RCC 7860 (cell line): Measurements from ENCODE around the gene HFM1.

ENCODE experiments used
- DNase-seq: peaks from one replicate; pipeline ENCODE4 v3.0.0-alpha.2; 2015; ENCODE audit warnings: low spot score
- FAIRE-seq: peaks from 2 replicates; lab custom pipeline; 2012; peaks lifted over from hg19 to GRCh38; lab: Jason Lieb, UNC

The HFM1 gene

DNA sequence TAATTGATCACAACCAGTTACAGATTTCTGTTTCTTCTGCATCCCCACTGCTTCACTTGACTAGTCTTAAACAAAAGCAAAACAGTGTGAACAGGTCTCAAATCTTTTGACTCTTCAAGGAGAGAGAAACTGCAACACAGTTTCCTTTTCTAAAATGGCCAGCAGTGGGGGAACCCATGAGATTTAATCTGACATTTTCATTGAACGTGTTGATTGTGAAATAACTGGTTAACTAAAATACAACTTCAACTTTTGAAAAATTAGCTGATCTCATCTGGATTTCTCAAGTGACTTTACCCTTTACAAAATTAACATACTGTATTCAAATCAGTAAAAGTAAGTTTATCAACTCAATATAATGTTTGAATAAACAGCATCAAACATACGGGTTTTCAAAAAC lies 143.0 kb downstream of the HFM1 start:
- no peak for DNase-seq
- no peak for FAIRE-seq

DNA sequence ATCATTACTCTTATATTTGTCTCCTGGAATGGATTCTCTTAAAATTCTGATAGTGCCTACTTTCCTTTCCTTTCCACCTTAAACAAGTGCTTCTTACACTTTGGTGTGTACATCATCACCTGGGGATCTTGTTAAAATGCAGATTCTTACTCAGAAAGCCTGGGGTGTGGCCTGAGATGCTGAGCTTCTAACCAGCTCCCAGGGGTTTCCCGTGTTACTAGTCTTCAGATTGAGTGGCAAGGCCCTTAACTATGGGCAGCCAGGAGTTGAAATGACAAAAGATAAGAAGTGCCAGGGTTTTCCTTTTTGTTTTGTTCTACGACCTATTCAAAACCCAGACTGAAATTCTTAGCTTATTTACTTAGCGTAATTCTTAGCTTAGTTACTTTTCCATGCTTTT lies 159.2 kb downstream of the HFM1 start:
- FAIRE-seq (no peak), DNase-seq (no peak)

DNA sequence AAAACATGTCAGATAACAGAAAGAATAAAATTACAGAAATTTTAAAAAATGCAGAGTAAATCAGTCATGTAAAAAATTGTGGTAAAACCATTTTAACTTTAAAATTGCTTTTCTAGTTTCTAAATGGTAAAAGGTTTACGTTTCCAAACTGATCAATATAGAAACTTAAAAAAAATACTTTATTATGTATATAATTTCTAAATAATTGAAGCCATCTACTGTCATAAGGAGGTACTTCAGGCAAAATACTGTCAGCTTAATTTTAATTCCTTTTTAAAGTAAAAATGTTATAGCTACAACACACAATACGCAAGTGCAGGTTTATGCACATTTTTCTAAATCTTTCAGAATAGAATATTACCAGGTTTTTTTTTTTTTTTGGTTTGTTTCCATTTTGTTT lies 159.9 kb downstream of the HFM1 start:
- FAIRE-seq (no peak), DNase-seq (no peak)

- FAIRE-seq, result no peak
- no peak for DNase-seq
These were observed 161.5 kb downstream of the HFM1 start for GRCh38 chr1:91243171-91243570.

DNA sequence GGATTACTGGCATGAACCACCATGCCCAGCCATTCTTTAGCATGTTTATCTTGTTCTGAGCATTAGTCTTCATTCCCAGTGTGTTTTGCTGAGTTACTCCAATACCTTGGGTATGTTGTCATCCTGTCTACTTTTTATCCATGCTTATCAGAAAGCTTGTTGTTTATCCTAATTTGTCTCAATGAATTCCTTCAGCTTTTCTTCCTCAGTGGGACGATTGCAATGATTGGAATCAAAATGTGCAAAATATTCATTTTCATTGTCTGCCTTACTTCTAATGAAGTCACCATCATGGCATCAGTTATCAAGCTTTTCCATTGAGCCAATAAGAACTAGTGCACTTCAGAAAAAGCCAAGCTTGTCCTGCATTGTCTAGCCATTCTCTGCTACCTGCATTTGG lies 170.5 kb downstream of the HFM1 start:
- FAIRE-seq (no peak), DNase-seq (no peak)

DNA sequence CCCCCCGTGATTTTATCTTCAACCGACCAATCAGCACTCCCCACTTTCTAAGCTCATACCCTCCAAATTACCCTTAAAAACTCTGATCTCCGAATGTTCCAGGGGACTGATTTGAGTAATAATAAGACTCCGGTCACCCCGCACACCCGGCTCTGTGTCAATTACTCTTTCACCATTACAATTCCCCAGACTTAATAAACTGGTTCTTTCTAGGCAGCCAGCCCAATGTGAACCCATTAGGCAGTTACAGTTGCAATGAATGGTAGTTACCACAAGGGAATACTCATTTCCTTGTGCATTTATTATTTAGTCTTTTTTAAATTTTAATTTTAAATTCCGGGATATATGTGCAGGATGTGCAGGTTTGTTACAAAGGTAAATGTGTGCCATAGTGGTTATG lies 177.9 kb downstream of the HFM1 start:
- FAIRE-seq (no peak), DNase-seq (no peak)

DNA sequence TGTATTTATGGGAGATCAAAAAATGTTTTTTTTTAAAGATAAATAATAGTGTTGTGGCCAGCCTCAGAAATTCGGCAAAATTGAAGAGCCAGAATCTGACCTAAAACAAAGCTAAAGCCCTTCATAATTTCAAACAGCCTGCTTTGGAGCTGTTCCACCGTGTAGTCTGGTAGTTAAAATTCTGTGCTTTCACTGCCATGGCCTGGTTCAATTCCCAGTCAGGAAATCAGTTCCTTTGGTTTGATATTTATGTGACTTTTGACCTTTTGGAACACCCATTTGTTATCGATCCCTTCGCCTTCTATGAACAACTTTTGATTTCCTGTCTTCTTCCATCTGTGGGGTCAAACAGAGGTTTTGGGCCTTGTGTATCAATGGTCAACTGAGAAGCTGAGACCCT lies 179.8 kb downstream of the HFM1 start:
- FAIRE-seq (no peak), DNase-seq (no peak)

GRCh38 chr1:91221017-91221416 lies 183.6 kb downstream of the HFM1 start:
- DNase-seq (no peak), FAIRE-seq (no peak)

GRCh38 chr1:91217911-91218310 lies 186.7 kb downstream of the HFM1 start:
- DNase-seq (no peak), FAIRE-seq (no peak)
